GM19099 (cell line): ENCODE data around the gene PHETA1.

Source experiments
- POLR2A ChIP-seq: IDR thresholded peaks from 3 replicates; pipeline ENCODE4 v1.6.1; 2011; ENCODE audit warnings: low read depth; ENCODE audit not compliant: insufficient read length; ENCODE audit errors: extremely low read depth

The PHETA1 gene

GRCh38 chr12:111393700-111394300, 24.9 kb upstream of the PHETA1 start:
- TF ChIP-seq POLR2A = no peak

GRCh38 chr12:111390910-111391309, 22.0 kb upstream of the PHETA1 start:
- TF ChIP-seq POLR2A = no peak

- no peak for TF ChIP-seq POLR2A
Measured at GRCh38 chr12:111389635-111390034, 20.7 kb upstream of the PHETA1 start.

- TF ChIP-seq POLR2A = no peak
Measured at GRCh38 chr12:111387747-111388323, 18.9 kb upstream of the PHETA1 start.

GRCh38 chr12:111386885-111387284, 18.0 kb upstream of the PHETA1 start:
- no peak for TF ChIP-seq POLR2A

- TF ChIP-seq POLR2A = no peak
Measured at GRCh38 chr12:111384596-111384995, 15.7 kb upstream of the PHETA1 start.

GRCh38 chr12:111379942-111380554, 11.2 kb upstream of the PHETA1 start:
- no peak for TF ChIP-seq POLR2A

GRCh38 chr12:111377440-111377839, 8.5 kb upstream of the PHETA1 start:
- no peak for TF ChIP-seq POLR2A

- TF ChIP-seq POLR2A = no peak
Measured at GRCh38 chr12:111369496-111370220, 763 bp upstream of the PHETA1 start.

GRCh38 chr12:111368291-111368787, 556 bp downstream of the PHETA1 start:
- no peak for TF ChIP-seq POLR2A

GRCh38 chr12:111367661-111368221, 1.2 kb downstream of the PHETA1 start:
- TF ChIP-seq POLR2A = no peak

GRCh38 chr12:111366583-111366982, 2.3 kb downstream of the PHETA1 start:
- TF ChIP-seq POLR2A = no peak

GRCh38 chr12:111366075-111366474, 2.8 kb downstream of the PHETA1 start:
- TF ChIP-seq POLR2A = no peak

- no peak for TF ChIP-seq POLR2A
Measured at GRCh38 chr12:111363578-111363977, 5.3 kb downstream of the PHETA1 start.
